HG02870 (cell line): ENCODE measurements around the gene S100A16.
"Not testable (repeated sequence)": the region's sequence is repeated elsewhere in the genome, so short reads cannot be mapped to it uniquely, and the experiment has no call there.

Source experiments
- ATAC-seq: cut with Tn5 transposase; IDR thresholded peaks from one replicate; pipeline ENCODE4 v1.9.1; 2021; ENCODE audit warnings: mild to moderate bottlenecking, moderate library complexity; ENCODE audit not compliant: unreplicated experiment

S100A16 gene, protein sequence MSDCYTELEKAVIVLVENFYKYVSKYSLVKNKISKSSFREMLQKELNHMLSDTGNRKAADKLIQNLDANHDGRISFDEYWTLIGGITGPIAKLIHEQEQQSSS

DNA sequence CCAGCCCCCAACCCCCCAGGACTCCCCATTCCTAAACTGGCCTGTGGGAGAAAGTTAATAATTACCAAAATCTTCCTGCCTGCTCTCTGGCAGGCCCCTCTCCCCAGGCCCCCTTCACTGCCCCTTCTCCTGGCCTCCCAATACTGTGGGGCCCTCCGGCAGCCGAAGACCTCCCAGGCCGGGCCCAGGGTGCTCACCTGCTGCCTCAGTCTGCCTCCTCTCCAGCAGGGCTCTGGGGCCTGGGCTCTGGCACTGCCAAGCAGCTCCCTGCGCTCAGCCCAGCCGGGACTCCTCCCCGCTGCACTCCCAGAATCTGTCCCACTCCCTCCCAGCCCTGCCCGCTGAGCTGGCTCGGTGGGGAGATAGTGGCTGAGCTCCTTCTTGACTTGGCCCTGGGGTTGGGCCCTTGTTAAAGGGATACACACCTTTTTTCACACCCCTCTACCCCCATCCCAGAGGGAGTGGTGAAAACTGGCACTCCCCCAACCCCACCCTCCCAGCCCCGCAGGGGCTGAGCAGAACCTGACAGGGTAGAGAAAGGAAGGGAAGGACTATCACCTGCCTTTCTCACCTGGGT, at the start of gene S100A16:
S100A16 (minus strand) TSS at position 383 of the 577 bp plus-strand sequence. CDS start 4,986 bp downstream, outside the sequence.
- no peak for ATAC-seq

DNA sequence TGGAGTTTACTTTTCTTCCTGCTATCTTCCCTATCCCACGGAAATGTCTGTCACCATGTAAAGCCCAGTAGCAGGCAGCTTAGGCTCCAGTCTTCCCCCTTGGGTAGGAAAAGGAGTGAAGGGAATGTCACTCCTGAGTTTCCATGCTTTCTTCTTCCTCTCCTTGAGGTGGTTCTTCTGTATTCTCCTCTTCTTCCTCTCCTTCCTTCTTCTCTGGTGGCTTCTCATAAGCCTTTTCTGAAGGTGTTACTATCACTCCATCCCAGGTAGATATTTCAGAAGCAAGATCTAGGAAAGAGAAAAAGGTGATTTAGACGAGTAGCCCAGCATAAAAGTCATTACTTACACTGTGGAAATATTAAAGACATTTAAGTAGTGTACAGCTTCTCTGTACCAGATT, 49.3 kb upstream of the S100A16 start:
- no peak for ATAC-seq

DNA sequence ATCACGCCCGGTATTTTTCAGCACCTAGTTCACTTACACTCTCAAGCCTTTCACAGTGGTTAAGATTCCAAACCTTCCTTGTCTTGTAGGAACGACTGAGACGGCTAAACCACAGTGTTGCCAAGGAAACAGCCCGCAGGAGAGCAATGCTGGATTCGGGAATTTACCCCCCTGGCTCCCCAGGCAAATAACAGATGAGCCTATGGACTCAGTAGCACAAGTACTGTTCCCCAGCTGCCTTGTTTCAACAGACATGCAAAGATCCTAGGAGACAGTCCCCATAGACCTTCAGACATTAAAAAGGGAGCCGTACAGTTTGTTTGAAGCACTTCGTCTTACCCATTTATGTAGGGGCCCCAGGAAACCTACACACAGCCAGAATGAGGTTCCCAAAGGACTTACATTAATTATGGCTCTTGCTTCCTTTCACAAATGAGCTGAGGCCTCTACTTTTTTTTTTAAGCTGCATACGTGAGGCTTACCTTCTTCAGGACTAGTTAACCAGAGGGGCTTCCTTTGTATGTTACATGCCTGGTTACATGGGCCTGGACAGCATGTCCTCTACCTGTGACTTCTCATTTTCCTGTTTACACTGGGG, 48.3 kb upstream of the S100A16 start:
- no peak for ATAC-seq

DNA sequence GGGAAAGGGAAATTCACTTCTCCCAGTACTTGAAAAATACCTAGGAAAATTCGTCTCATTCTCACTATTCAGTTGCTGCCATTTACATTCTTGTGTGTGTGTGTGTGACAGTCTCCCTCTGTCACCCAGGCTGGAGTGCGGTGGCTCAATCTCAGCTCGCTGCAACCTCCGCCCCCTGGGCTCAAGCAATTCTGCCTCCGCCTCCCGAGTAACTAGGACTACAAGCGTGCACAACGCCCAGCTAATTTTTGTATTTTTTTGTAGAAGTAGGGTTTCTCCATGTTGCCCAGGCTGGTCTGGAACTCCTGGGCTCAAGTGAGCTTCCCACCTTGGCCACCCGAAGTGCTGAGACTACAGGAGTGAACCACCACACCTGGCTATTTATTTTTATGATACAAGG, 46.7 kb upstream of the S100A16 start:
- ATAC-seq, result no peak

DNA sequence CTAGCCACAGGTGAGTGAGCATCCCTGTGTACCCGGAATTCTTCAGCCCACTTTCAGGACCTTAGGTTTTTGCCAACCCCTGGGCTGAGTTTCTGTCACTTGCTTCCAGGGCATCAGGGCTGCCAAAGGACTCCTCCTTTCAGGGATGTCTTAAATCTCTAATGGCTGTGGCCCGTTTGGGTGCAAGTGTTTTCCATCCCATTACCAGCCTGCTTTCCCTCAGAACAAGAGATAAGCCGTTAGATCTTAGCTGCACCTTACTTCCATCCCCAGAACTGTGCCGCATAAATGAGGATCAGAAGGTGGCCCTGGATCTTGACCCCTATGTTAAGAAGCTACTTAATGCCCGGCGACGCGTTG, 46.2 kb upstream of the S100A16 start:
- ATAC-seq, result no peak

DNA sequence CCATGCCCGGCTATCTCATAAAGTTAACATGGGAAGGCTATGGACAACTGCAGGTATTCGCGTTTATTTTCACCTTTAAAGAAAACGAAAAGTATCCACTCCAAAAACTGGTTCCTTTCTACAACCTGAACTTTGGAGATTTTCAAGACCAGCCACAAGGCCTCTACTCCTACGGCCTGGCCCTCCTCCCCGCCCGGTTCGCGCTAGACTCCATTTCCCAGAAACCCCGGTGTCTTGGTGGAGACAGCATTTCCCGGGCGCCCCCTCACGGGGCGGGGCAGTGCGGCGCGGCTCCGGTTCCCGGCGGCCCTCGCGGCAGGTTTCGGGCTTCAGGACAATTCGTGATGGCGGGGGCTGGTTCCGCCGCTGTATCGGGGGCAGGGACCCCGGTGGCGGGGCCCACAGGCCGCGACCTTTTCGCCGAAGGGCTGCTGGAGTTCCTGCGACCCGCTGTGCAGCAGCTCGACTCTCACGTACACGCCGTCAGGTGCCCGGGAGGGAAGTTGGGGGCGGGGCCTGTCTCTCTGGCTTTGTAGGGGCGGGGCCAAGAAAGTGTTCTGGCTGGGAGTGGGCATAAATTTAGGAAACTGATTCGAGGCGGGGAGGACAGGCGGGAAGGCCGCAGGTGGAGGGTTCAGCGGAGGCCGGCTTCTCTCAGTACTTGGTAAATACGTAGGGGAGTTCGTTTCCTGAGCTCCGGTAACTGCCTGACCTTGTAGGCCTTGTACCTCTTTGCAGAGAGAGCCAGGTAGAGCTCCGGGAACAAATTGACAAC, 45.6 kb upstream of the S100A16 start, which contains the start of gene SNAPIN:
SNAPIN (plus strand) TSS at position 304 of the 775 bp plus-strand sequence; CDS start at position 345, 41 bp downstream.
- ATAC-seq, result peak; percentile 79

DNA sequence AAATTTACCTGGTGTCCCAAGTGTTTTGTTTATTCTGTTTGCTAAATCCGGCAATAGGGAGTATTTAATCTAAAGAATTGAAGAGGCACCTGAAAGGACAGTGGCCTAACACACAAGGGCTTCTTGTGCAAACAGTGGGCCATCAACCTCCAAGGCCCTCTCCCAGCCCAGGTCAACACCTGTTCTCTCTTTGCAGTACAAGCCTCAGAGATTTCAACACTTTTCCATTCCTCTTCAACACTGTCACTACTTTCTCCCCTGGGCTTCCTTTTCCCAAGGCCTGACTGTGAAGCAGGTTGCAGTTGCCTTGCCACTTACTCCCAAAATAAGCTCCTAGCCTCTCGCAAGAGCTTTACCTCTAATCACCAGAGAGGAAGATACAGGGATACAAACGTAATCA, 42.4 kb upstream of the S100A16 start:
- no peak for ATAC-seq

DNA sequence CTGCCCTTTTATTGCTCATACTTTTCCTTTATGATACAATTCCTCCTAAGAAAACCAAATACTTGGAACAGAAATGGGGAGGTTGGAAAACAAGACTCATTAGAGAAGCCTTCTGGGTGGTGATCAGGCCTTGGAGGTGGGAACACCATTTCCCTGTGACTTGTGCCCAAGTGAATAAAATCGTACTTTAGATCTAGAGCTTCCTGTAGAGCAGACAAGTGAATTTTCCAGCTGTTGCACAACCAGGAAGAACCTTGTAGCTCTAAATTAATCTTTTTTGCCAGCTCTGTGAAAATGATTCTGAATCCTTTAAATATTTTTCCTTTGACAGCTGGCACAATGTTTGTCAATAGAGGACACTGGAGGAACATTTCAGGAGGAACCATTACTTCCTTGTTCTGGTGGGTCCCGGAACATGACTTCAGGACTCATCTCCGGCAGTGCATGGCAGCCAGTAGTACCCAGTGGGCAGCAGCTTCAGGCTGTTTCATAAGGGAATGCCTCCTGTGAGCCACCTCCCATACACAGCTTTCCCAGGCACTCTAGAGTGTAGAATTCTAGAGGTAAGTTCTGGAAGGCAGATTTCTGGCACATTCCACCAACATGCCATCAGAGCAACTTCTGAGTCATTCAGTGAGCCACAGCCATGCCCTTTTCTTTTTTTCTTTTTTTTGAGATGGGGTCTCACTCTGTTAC, 40.0 kb upstream of the S100A16 start:
- no peak for ATAC-seq

DNA sequence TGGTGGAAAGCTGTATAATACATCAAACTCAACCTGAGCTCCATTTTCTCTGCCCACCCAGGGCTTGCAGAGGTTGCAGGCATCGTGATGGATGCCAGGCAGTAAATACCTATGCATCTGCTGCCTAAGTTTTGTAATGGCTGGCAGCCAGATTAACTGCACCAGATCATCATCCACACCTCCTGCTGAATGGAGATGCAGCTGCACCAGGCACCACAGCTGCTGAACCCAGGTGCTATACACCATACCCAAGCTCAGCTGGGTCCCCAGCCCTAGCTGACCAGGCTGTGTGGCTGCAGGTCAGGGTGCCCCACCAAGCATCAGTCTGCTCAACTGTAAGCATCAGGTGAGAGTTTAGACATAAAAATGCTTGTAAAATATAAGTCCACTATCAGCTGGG, 38.8 kb upstream of the S100A16 start:
- ATAC-seq, result no peak

DNA sequence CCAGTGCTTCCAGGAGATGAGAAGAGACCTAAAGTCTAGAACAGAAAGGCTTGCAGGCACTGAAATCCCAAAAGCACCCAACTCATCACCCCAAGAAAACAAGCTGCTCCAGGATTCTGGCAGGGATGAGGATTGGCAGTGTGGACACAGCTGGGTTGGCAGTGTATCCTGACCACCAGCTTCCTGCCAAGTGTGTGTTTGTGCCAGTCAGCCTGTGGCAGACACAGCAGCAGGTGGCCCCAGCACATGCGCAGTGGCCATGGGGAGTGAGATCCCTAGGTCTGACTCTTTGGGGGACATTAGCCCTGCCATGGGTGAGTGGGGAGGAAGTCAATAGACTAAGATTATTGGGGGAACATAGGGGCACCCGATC, 36.9 kb upstream of the S100A16 start:
- ATAC-seq, result no peak

DNA sequence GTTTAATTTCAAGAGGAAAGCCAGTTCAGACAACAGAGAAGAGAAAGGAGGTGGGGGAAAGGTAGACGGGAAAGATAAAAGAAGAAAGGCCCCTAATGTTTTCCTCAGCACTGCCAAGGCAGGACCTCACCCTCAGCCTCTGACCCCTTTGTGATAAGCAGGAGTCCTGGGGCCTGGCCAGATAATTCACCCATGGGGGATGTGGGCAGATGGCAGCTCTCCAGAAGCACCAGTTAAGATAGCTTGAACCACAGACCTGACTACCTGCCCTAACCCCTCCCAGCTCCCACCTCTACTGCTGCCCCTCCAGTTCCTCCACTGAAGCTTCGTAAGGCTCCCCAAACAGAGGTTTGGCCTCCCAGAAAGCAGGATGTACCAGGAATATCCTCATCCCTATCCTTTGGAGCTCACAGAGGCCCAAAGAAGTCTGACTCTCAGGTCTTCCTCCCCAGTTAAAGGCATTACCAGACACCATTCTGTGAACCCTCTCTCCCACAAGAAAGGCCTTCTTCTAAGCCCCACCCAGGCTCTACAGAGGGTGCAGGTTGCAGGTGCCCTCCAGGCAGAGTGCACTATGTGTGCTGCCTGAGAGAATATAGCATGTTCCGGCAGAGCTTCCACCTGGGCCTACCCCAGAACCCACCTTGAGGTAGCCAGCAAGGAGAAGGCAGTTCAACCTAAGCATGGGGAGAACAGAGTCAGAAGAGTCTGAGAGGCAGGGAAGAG, 36.4 kb upstream of the S100A16 start:
- no peak for ATAC-seq

DNA sequence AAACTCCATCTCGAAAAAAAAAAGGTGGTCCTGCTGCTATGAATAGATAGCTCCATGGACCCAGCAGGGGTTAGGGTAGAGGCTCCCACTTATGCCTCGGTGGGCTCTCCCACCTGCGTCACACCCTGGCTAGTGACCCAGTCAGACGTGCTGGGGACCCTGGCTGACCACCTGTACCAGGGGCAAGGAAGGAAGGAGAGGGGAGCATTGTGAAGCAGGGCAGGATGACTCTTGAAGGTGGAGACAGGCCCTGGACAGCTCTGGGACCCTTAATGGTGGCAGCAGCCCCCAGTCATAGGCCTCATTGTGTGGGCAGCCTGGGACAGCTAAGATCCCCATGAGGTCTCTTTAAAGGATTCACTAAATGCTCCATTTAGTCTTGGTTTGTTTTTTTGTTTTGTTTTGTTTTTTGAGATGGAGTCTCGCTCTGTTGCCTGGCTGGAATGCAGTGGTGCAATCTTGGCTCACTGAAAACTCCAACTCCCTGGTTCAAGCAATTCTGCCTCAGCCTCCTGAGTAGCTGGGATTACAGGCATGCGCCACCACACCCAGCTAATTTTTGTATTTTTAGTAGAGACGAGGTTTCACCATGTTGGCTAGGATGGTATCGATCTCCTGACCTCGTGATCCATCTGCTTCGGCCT, 35.2 kb upstream of the S100A16 start:
- no peak for ATAC-seq

DNA sequence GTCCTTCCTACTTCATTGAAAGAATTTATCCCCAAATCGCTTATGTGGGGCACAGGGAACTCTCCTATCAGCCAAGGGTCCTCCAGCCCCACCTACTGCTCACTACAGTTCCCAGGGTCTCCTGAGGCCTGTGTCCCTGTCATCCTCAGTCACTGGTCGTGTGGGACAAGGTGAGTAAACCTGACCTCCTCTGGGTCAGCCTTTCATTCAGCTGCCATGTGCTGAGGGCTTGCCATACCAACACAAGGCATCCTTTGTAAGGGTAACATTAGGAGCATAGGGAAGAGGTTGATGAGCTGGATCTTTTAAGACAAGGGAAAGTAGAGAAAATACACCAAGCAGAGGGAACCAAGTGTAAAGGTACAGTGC, 34.4 kb upstream of the S100A16 start:
- ATAC-seq, result no peak

DNA sequence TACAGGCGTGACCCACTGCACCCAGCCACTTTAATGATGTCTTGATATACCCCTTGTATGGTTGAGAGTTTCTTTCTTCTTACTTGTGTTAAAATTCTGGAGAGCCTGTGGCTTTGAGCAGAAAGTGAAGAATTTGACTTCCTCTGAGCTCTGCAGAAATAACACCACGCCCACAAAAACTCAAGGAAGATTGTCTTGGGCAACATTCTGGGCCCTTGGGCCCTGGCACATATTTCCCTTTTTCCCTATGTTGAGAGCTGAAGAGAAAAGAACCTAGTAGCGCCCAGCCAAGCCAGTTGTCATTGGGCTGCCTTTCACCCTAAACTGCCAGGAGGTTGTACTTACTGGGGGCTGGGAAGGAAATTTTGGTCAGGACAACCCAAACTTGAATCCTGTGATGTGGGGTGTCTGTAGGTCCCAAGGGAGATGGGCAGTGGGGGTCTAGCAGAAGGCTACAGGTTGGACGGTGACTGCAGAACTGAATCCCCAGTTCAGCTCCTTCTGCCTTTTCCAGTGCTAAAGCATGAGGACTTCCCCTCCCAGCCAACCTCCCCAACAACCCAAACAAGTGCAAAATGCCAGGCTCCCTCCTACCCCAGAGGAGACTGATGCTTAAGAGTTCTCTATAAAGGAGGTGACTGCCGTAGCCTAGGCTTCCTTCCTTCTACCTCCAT, 33.9 kb upstream of the S100A16 start:
- ATAC-seq, result no peak

DNA sequence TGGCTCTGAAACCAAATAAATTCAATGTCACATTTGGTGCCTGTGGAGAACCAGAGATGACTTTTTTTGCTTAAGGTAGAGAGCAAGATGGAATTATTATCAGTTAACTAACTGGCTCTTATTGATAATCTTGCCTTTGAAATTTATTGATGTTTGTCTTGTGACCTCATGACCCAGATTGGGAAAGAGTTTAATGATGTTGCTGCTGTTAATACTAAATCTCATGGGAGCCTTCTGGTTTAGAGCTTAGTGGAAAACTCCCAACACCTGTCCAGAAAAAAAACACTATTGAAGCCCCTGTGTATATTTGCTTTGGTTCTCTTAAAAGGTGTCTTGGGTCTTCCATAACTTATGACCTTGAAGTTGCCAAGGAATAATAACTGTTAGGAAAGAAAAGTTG, 30.9 kb upstream of the S100A16 start:
- no peak for ATAC-seq

DNA sequence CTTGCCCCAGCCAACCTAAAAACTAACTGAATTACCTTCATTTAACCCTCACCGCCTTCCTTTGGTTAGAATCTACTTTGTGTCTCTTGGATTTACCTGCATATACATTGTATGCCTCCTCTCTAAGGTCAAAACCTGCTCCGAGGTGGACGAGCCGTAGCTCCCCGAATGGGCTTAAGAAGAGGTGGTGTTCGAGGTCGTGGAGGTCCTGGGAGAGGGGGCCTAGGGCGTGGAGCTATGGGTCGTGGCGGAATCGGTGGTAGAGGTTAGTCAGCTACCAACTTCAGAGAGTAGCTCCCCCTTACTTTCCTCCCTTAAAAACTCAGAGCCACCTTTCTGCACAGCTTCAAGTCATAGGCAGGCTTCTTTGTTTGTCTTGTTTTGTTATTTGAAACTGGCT, 30.2 kb upstream of the S100A16 start:
- ATAC-seq, result no peak

DNA sequence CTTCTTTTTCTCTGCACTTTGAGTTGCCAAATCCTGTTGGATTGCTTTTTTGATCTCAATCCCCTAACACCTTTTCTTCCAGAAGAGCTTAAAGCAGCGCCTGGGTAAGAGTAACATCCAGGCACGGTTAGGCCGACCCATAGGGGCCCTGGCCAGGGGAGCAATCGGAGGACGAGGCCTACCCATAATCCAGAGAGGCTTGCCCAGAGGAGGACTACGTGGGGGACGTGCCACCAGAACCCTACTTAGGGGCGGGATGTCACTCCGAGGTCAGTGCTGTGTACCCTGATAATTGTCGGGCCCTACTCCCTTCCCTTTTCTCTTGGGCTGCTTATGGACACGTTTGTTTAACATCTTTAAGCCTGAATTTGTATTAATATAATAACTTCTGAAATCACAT, 29.2 kb upstream of the S100A16 start:
- ATAC-seq, result no peak

DNA sequence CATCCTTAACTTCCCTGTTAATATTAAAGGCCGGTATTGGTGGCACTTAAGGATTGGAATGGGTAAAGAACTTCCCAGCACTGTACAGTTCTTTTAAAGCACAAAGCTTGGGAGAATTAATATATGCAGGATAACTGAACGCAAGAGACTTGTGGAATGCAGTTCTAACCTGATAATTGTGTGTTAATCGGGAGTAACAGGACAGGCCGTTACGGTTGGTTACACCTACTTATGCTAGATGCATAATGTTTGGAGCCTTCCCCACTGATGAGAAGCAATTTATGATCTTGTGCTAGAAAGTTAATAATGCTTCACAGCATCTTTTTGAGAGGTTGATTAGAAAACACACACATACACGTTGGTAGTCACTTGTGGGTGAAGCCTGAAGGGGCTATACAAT, 27.9 kb upstream of the S100A16 start:
- ATAC-seq, result no peak

DNA sequence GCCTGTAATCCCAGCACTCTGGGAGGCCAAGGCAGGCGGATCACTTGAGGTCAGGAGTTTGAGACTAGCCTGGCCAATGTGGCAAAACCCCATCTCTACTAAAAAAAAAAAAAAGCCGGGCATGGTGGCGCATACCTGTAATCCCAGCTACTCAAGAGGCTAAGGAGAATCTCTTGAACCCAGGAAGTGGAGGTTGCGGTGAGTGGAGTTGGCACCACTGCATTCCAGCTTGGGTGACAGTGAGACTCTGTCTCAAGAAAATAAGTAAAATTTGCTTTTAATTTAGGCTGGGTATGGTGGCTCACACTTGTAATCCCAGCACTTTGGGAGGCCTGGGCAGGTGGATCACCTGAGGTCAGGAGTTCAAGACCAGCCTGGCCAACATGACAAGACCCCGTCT, 27.3 kb upstream of the S100A16 start:
- ATAC-seq, result not testable (repeated sequence)

DNA sequence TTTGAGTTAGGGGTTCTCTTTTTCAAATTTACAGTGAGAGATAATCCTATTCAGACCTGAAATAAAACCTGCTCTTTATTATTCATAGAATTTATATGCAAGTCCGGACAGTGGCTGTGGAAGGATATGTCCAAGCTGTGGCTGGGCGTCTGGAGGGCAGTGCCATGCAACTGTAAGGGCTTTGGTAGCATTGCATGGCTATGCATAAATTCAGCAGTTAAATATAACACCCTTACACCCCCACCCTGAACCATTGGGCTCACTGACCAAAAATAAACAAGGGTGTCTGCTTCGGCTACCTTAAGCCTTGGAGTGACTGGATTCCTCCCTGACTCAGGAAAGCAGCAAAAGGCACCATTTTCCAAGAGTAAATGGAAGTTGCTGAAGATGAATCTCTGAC, 26.3 kb upstream of the S100A16 start:
- no peak for ATAC-seq
